GM21390 (cell line): Measurements from ENCODE around the gene PLEKHG2.
"Not testable (repeated sequence)": the region's sequence is repeated elsewhere in the genome, so short reads cannot be mapped to it uniquely, and the experiment has no call there.

Experiments used
- ATAC-seq: cut with Tn5 transposase; IDR thresholded peaks from one replicate; pipeline ENCODE4 v1.9.1; 2021; ENCODE audit not compliant: unreplicated experiment

PLEKHG2 gene

GRCh38 chr19:39412100-39412866 lies at the start of gene PLEKHG2:
Gene PLEKHG2, plus strand, starts transcription at chr19:39412669. Its CDS starts 1,418 bp downstream, at chr19:39414087.
- peak; percentile 43 for ATAC-seq

GRCh38 chr19:39362682-39363657 lies 49.5 kb upstream of the PLEKHG2 start:
- ATAC-seq = no peak

GRCh38 chr19:39363901-39364457 lies 48.5 kb upstream of the PLEKHG2 start:
- ATAC-seq = no peak

- no peak for ATAC-seq
Observed at GRCh38 chr19:39365531-39365930, 46.9 kb upstream of the PLEKHG2 start.

GRCh38 chr19:39369200-39369599 lies 43.3 kb upstream of the PLEKHG2 start:
- no peak for ATAC-seq

GRCh38 chr19:39370735-39371134 lies 41.7 kb upstream of the PLEKHG2 start:
- no peak for ATAC-seq

GRCh38 chr19:39372047-39372802 lies 40.2 kb upstream of the PLEKHG2 start:
- no peak for ATAC-seq

GRCh38 chr19:39372941-39373340 lies 39.5 kb upstream of the PLEKHG2 start:
- no peak for ATAC-seq

GRCh38 chr19:39375929-39376328 lies 36.5 kb upstream of the PLEKHG2 start:
- no peak for ATAC-seq

- ATAC-seq = no peak
Observed at GRCh38 chr19:39377373-39378362, 34.8 kb upstream of the PLEKHG2 start.

GRCh38 chr19:39379366-39379765 lies 33.1 kb upstream of the PLEKHG2 start:
- ATAC-seq = not testable (repeated sequence)

- ATAC-seq = no peak
Observed at GRCh38 chr19:39379865-39380396, 32.5 kb upstream of the PLEKHG2 start.

GRCh38 chr19:39380521-39381502 lies 31.7 kb upstream of the PLEKHG2 start:
- ATAC-seq = no peak

- no peak for ATAC-seq
Observed at GRCh38 chr19:39381910-39382611, 30.4 kb upstream of the PLEKHG2 start.

- no peak for ATAC-seq
Observed at GRCh38 chr19:39382991-39383828, 29.3 kb upstream of the PLEKHG2 start.

GRCh38 chr19:39384839-39385568 lies 27.5 kb upstream of the PLEKHG2 start:
- ATAC-seq = no peak
